K562 (cell line): ENCODE data around the gene CEP85L. TPM values are rescaled to one million over a fixed set of nuclear protein-coding genes. Genes with fewer than 3 reads are reported as not detected.

Experiments
- ELK1 ChIP-seq: sonication (generic); formaldehyde crosslinking; IDR thresholded peaks from 2 replicates; pipeline ENCODE4 v1.8.1; 2022; ENCODE audit warnings: missing genetic modification reagents
- FOXM1 ChIP-seq, 2 experiments: fragments of 450-650 bp in 1 of 2; sonication (generic) in 1 of 2; formaldehyde crosslinking in 1 of 2; IDR thresholded peaks; 2 replicates each; pipeline versions ENCODE4 v1.6.1 to v1.9.0; 2017 to 2022; ENCODE audit warnings: low read depth in 2 of 2, mild to moderate bottlenecking in 2 of 2, missing genetic modification reagents in 1 of 2, moderate library complexity in 1 of 2
- GTF2B ChIP-seq: IDR thresholded peaks from 2 replicates; pipeline ENCODE4 v1.6.1; 2011; ENCODE audit not compliant: insufficient read length; ENCODE audit errors: extremely low read depth
- LCOR ChIP-seq: sonication (generic); formaldehyde crosslinking; IDR thresholded peaks from 2 replicates; pipeline ENCODE4 v1.8.0; 2022; ENCODE audit warnings: mild to moderate bottlenecking, missing genetic modification reagents
- MAFF ChIP-seq: IDR thresholded peaks from 2 replicates; pipeline ENCODE4 v1.6.1; 2012; ENCODE audit warnings: low read length, improper control_type of control experiment
- MBD2 ChIP-seq: sonication (generic); IDR thresholded peaks from 2 replicates; pipeline ENCODE4 v1.6.1; 2016; ENCODE audit warnings: low read depth, borderline replicate concordance
- PREB ChIP-seq: sonication (generic); formaldehyde crosslinking; IDR thresholded peaks from 2 replicates; pipeline ENCODE4 v1.8.1; 2023; ENCODE audit warnings: mild to moderate bottlenecking, missing genetic modification reagents
- SLC30A9 ChIP-seq: fragments of 250-450 bp; sonication (Bioruptor Pico); IDR thresholded peaks from 2 replicates; pipeline ENCODE4 v1.8.0; 2022; ENCODE audit warnings: mild to moderate bottlenecking, moderate library complexity
- SMARCE1 ChIP-seq: fragments of 450-650 bp; IDR thresholded peaks from 2 replicates; pipeline ENCODE4 v1.7.1; 2016; ENCODE audit warnings: mild to moderate bottlenecking
- SNRNP70 ChIP-seq: fragments of 200-400 bp; formaldehyde crosslinking; optimal IDR thresholded peaks from 2 replicates; pipeline ENCODE3; 2017; ENCODE audit warnings: low read depth, low read length
- STAG1 ChIP-seq: sonication (generic); formaldehyde crosslinking; IDR thresholded peaks from 2 replicates; pipeline ENCODE4 v1.5.0; 2020; ENCODE audit warnings: missing genetic modification reagents, borderline replicate concordance
- XRCC4 ChIP-seq: IDR thresholded peaks from one replicate; pipeline ENCODE4 v1.6.1; 2011; ENCODE audit not compliant: insufficient read depth, insufficient read length; ENCODE audit errors: extremely low read depth
- ZFP91 ChIP-seq: sonication (generic); formaldehyde crosslinking; IDR thresholded peaks from 2 replicates; pipeline ENCODE4 v1.8.0; 2022; ENCODE audit warnings: mild to moderate bottlenecking, missing genetic modification reagents
- ZNF133 ChIP-seq: fragments of 250-450 bp; sonication (Bioruptor Pico); IDR thresholded peaks from 2 replicates; pipeline ENCODE4 v1.4.0; 2020; ENCODE audit warnings: mild to moderate bottlenecking
- ZNF197 ChIP-seq: fragments of 200-800 bp; sonication (Bioruptor generic); IDR thresholded peaks from 2 replicates; pipeline ENCODE4 v1.6.1; 2016; ENCODE audit warnings: low read depth, missing genetic modification characterization, missing compliant biosample characterization
- ZNF311 ChIP-seq: fragments of 250-450 bp; sonication (Bioruptor Pico); IDR thresholded peaks from 2 replicates; pipeline ENCODE4 v1.4.0; 2020; ENCODE audit warnings: mild to moderate bottlenecking, moderate library complexity
- ZNF668 ChIP-seq: fragments of 250-450 bp; sonication (Bioruptor Pico); IDR thresholded peaks from 2 replicates; pipeline ENCODE4 v1.8.0; 2022; ENCODE audit warnings: mild to moderate bottlenecking, inconsistent platforms
- ZNF740 ChIP-seq, 3 experiments: fragments of 200-800 bp in 1 of 3; sonication (Bioruptor generic) in 1 of 3; sonication (generic) in 1 of 3; formaldehyde crosslinking in 1 of 3; IDR thresholded peaks; 2 replicates each; pipeline versions ENCODE4 v1.6.1 to v1.8.0; 2016 to 2022; ENCODE audit warnings: mild to moderate bottlenecking in 2 of 3, missing compliant biosample characterization in 2 of 3, missing genetic modification characterization in 2 of 3, missing genetic modification reagents in 1 of 3
- ZZZ3 ChIP-seq: fragments of 450-650 bp; IDR thresholded peaks from 2 replicates; pipeline ENCODE4 v1.6.1; 2016; ENCODE audit warnings: antibody characterized with exemption, mild to moderate bottlenecking, moderate library complexity
- polyA plus RNA-seq, 8 experiments: library from polyadenylated mRNA; depleted of rRNA in 4 of 8; stranded (reverse) in 5 of 8; unstranded in 3 of 8; fragments of >200 nt; fragmentation: Nextera tagmentation in 2 of 8; fragmentation: Illumina TruSeq in 1 of 8; extraction: Ambion mirVana in 2 of 8; extraction: Trizol in 1 of 8; gene quantifications; 2 replicates each; pipeline versions ENCODE4 v1.2.1 to v1.2.3, GENCODE V29; 2011 to 2014; ENCODE audit warnings: inconsistent platforms in 1 of 8, missing spikeins in 1 of 8
- total RNA-seq, 7 experiments: library from RNA; depleted of rRNA in 6 of 7; stranded (reverse); fragments of >200 nt in 6 of 7; fragmentation: Illumina TruSeq in 2 of 7; extraction: Trizol in 2 of 7; gene quantifications; 2 replicates each; pipeline versions ENCODE4 v1.2.1 to v1.2.3, GENCODE V29; 2011 to 2021; ENCODE audit warnings: low replicate concordance in 1 of 7

Gene CEP85L
- total and polyA plus RNA-seq, 9 of the 15 experiments (the other 6 are each of a cell fraction or from before 2014, with no cell fraction given): 4.5 to 15.8 (median 8.3) TPM

GRCh38 chr6:118581489-118581959 is 69.9 kb downstream of the CEP85L start (continued):
- no peak for TF ChIP-seq ELK1 (CRISPR knock-in tag)
- no peak for TF ChIP-seq FOXM1 (IDR thresholded peaks at IDR 0.05; ENCODE audit: low read depth)
- TF ChIP-seq FOXM1 (CRISPR knock-in tag; IDR thresholded peaks at IDR 0.05; ENCODE audit: low read depth): no peak
- TF ChIP-seq MAFF: no peak
- no peak for TF ChIP-seq LCOR (CRISPR knock-in tag)
- TF ChIP-seq SNRNP70: no peak
- peak; percentile 79 for TF ChIP-seq SMARCE1
- no peak for TF ChIP-seq MBD2
- TF ChIP-seq XRCC4: no peak
- no peak for TF ChIP-seq GTF2B
- no peak for TF ChIP-seq ZFP91 (CRISPR knock-in tag)
- TF ChIP-seq SLC30A9: no peak
- TF ChIP-seq PREB (CRISPR knock-in tag): no peak
- no peak for TF ChIP-seq ZZZ3
- no peak for TF ChIP-seq ZNF668 (CRISPR knock-in tag)
- no peak for TF ChIP-seq ZNF197
- no peak for TF ChIP-seq ZNF740 (CRISPR knock-in tag; IDR thresholded peaks at IDR 0.05)
- no peak for TF ChIP-seq ZNF740 (tag; IDR thresholded peaks at IDR 0.05)
- no peak for TF ChIP-seq ZNF133
- no peak for TF ChIP-seq ZNF311 (CRISPR knock-in tag)
- no peak for TF ChIP-seq STAG1 (CRISPR knock-in tag)
